Measurements from ENCODE around the gene ARL4C. TPM values are rescaled to one million over a fixed set of nuclear protein-coding genes. Genes with fewer than 3 reads are reported as not detected.

ARL4C gene
- total and polyA plus RNA-seq, 2 of the 8 experiments (the other 6 are each of a cell fraction or from before 2014, with no cell fraction given): 7.0 to 16.9 TPM

DNA sequence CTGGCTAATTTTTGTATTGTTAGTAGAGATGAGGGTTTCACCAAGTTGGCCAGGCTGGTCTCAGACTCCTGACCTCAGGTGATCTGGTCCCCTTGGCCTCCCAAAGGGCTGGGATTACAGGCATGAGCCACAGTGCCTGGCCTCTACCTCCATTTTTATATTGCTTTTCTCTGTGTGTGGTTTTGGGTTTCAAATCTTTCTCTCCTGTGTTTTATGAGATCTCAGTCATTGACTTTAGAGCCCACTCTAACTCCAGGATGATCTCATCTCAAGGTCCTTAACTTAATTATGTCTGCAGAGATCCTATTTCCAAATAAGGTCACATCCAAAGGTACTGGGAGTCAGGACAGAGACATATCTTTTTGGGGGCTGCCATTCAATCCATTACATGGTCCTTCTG, 24.7 kb downstream of the ARL4C start:
- no peak overlapping the region for H4K91ac ChIP-seq (replicated peaks; ENCODE audit: insufficient read length, low read length)
- no peak overlapping the region for H4K8ac ChIP-seq (ENCODE audit: extremely low read depth, insufficient read depth, low read length)
- no peaks in the 10 kb centered on the region; a peak in 1 of 4 replicates for H3K9me3 ChIP-seq (ENCODE audit: insufficient read depth in 2 of 2, low read depth in 1 of 2, low read length in 1 of 2)
- no peaks in the 10 kb centered on the region for H3K23me2 ChIP-seq (ENCODE audit: low read depth, low read length)
- POLR2A ChIA-PET (ENCODE audit: partially characterized antibody): no interaction called here
- no peaks in the 10 kb centered on the region for H3K4me1 ChIP-seq (replicated peaks in 1 of 4; ENCODE audit: control insufficient read depth in 3 of 4, insufficient read depth in 4 of 4, low read length in 3 of 4)
- CTCF ChIA-PET (ENCODE audit: partially characterized antibody): no interaction called here
- DNase-seq (ENCODE audit: low read depth in 1 of 2, low spot score in 2 of 2) (no peak), FAIRE-seq (no peak)
- H2BK20ac ChIP-seq (ENCODE audit: low read length): no peak overlapping the region
- H4K20me1 ChIP-seq (replicated peaks in 1 of 2; ENCODE audit: control insufficient read depth in 1 of 2, insufficient read depth in 2 of 2, low read length in 2 of 2): no peaks in the 10 kb centered on the region
- no peaks in the 10 kb centered on the region for H3K36me3 ChIP-seq (ENCODE audit: control insufficient read depth in 2 of 4, insufficient read depth in 4 of 4, low read length in 3 of 4)
- no peak overlapping the region for H2AFZ ChIP-seq (ENCODE audit: low read length)
- H3K27me3 ChIP-seq (replicated peaks in 1 of 4; ENCODE audit: control insufficient read depth in 3 of 4, extremely low read depth in 1 of 4, insufficient read depth in 3 of 4, low read length in 3 of 4): no peaks in the 10 kb centered on the region
- no peak overlapping the region for H3K14ac ChIP-seq (ENCODE audit: insufficient read length)
- H3K4me2 ChIP-seq (ENCODE audit: insufficient read depth in 1 of 2, low read depth in 2 of 2, low read length in 2 of 2): no peak overlapping the region
- H3K56ac ChIP-seq (replicated peaks; ENCODE audit: insufficient read length, low read depth, low read length): no peak overlapping the region
- H3K23ac ChIP-seq (ENCODE audit: insufficient read length): no peak overlapping the region
- no peak overlapping the region for H2BK15ac ChIP-seq (ENCODE audit: low read length)
- H3K18ac ChIP-seq (ENCODE audit: extremely low read depth, low read length): no peak overlapping the region
- no peaks in the 10 kb centered on the region for H3K79me2 ChIP-seq (ENCODE audit: control insufficient read depth in 1 of 2, insufficient read depth in 2 of 2, low read length in 2 of 2)
- no peak overlapping the region for H2BK12ac ChIP-seq (ENCODE audit: low read depth, low read length)
- H3K4ac ChIP-seq (replicated peaks; ENCODE audit: insufficient read length, low read depth, low read length): no peak overlapping the region
- H3K4me3 ChIP-seq (ENCODE audit: extremely low read depth in 1 of 4, insufficient read depth in 2 of 4, low read depth in 3 of 4, low read length in 4 of 4): no peak overlapping the region
- no peaks in the 10 kb centered on the region for H3K79me1 ChIP-seq (ENCODE audit: low read depth, low read length)
- no peak overlapping the region for H2BK5ac ChIP-seq (ENCODE audit: low read depth, low read length)
- no peak overlapping the region for H2BK120ac ChIP-seq (replicated peaks; ENCODE audit: low read depth, low read length)
- no peak overlapping the region for H2AK5ac ChIP-seq (ENCODE audit: low read depth, low read length)
- H3K27ac ChIP-seq (ENCODE audit: low read depth, low read length): no peak overlapping the region
- H4K5ac ChIP-seq (ENCODE audit: insufficient read length, low read depth, low read length): no peak overlapping the region
- H3K9ac ChIP-seq (replicated peaks in 1 of 4; ENCODE audit: extremely low read depth in 1 of 4, low read depth in 3 of 4, low read length in 3 of 4): no peak overlapping the region
- TF ChIP-seq TBP (IDR thresholded peaks at IDR 0.05; ENCODE audit: low read depth, low read length): no peak
- TF ChIP-seq PHF8 (conservative IDR thresholded peaks at IDR 0.05; ENCODE audit: low read depth, low read length): no peak
- no peak for TF ChIP-seq CHD2 (IDR thresholded peaks at IDR 0.05; ENCODE audit: low read length)
- TF ChIP-seq CTBP2 (IDR thresholded peaks at IDR 0.05; ENCODE audit: borderline replicate concordance, insufficient read depth, insufficient read length, low read length): no peak
- TF ChIP-seq, protein P1, sequence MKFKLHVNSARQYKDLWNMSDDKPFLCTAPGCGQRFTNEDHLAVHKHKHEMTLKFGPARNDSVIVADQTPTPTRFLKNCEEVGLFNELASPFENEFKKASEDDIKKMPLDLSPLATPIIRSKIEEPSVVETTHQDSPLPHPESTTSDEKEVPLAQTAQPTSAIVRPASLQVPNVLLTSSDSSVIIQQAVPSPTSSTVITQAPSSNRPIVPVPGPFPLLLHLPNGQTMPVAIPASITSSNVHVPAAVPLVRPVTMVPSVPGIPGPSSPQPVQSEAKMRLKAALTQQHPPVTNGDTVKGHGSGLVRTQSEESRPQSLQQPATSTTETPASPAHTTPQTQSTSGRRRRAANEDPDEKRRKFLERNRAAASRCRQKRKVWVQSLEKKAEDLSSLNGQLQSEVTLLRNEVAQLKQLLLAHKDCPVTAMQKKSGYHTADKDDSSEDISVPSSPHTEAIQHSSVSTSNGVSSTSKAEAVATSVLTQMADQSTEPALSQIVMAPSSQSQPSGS (IDR thresholded peaks at IDR 0.05; ENCODE audit: low read length): no peak
- no peak for TF ChIP-seq SUZ12 (IDR thresholded peaks at IDR 0.05; ENCODE audit: low read length)
- no peak for TF ChIP-seq SIN3A (conservative IDR thresholded peaks at IDR 0.05 in 1 of 2, IDR thresholded peaks at IDR 0.05 in 1 of 2; ENCODE audit: low read depth in 1 of 2, low read length in 2 of 2)
- TF ChIP-seq SAP30 (IDR thresholded peaks at IDR 0.05; ENCODE audit: insufficient read depth, insufficient replicate concordance, low read length): no peak
- TF ChIP-seq RXRA (IDR thresholded peaks at IDR 0.05; ENCODE audit: insufficient read depth, low read depth, low read length): no peak
- TF ChIP-seq RNF2 (IDR thresholded peaks at IDR 0.05; ENCODE audit: borderline replicate concordance, low read depth, low read length, missing control alignments, poor library complexity, severe bottlenecking): no peak
- no peak for TF ChIP-seq FOSL1 (IDR thresholded peaks at IDR 0.05; ENCODE audit: insufficient read depth, low read depth, low read length)
- no peak for TF ChIP-seq TCF12 (IDR thresholded peaks at IDR 0.05; ENCODE audit: low read depth, low read length)
- no peak for TF ChIP-seq CHD1 (IDR thresholded peaks at IDR 0.05; ENCODE audit: low read depth, low read length)
